Measurements from ENCODE around the gene IGSF6. TPM values are rescaled to one million over a fixed set of nuclear protein-coding genes. Genes with fewer than 3 reads are reported as not detected.

Gene IGSF6
- polyA plus RNA-seq, 2 of the 4 experiments (the other 2 are of a cell fraction), result not detected

DNA sequence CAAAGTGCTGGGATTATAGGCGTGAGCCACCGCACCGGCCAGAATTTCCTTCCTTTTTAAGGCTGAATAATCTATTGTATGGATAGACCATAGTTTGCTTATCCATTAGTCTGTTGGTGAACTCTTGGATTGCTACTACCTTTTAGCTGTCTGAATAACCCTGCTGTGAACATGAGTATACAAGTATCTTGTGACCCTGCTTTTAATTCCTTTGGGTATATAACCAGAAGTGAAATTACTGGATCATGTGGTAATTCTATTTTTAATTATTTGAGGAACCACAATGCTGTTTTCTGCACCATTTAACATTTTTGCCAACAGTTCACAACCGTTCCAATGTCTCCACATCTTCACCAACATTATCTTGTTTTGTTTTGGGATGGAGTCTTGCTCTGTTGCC lies 6.7 kb upstream of the IGSF6 start (continued):
- TF ChIP-seq JUNB (IDR thresholded peaks at IDR 0.05), result no peak
- no peak for TF ChIP-seq PHF8 (IDR thresholded peaks at IDR 0.05; ENCODE audit: borderline replicate concordance, low read depth)
- TF ChIP-seq RAD21 (conservative IDR thresholded peaks at IDR 0.05 in 1 of 2, IDR thresholded peaks at IDR 0.05 in 1 of 2), result no peak
- TF ChIP-seq TP53 (CRISPR knock-in tag; IDR thresholded peaks at IDR 0.05), result no peak
- no peak for TF ChIP-seq BHLHE40 (IDR thresholded peaks at IDR 0.05; ENCODE audit: low read depth, low read length)
- no peak for TF ChIP-seq NR3C1 (IDR thresholded peaks at IDR 0.05)
- no peak for TF ChIP-seq EHMT2 (IDR thresholded peaks at IDR 0.05; ENCODE audit: low read depth)

DNA sequence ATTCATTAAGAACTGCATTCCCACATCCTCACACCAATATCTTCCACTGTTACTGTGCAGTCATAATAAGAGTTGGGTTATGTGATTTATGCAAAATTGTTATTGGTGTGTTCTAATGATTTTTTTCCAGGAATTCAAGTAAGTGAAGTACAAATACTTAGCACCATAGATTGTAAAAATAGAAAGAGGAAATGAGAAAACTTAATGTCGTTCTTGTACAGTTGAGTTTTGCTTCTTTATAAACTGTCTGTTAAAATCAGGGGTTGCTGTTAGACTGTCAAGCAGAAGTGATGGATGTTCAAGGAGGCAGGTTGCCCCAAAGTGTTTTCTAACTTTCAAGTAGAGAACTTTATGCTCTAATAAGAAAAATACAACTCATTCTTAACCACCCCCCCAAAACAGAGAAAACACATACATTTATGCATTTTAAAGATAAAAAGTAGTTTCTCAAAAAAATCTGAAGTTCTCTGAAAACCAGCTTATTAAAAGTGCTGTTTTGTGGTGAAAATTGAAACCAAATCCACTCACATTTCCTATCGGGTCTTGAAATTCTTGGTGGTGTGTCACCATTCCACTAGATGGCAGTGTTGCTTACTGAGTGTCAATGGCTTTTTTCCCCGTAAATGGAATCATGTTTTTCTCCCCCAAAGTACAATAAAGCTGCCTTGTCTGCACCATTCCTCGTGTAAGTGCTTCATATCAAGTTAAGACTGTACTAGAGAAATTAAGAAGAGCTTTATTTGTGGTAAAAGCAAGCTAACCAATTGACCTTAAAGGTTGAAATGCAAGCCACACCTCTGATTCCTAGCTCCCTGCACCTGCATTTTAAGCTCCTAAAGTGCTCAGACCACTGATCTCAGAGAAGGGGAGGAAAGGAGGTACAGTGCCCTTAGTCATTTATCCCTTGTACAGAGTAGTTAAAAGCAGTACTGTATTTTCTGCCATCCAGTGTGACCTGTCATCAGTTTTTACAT lies 4.7 kb upstream of the IGSF6 start:
- peak; percentile 59 for FAIRE-seq
- peak overlapping the region; percentile 24; the same call in 2 of the 3 replicates for H3K4me2 ChIP-seq
- peak; percentile 56 to 62; a peak in 5 of 6 replicates for ATAC-seq
- 0 out of 3 replicates have a peak, but pooled peaks cover 3% of the 10 kb centered on the region for H3K4me1 ChIP-seq
- no peaks in the 10 kb centered on the region for H3K9me3 ChIP-seq
- ChIA-PET CTCF (interaction anchor here (0.5 to 6.5 kb wide), 47 partner anchors 10 to 1368 kb away, joined by 3 to 85 read pairs (median 3); no protein-coding TSS in a partner anchor), POLR2A (interaction anchor here (1.0 kb wide), 1 partner anchor 145 kb away, joined by 3 read pairs; no protein-coding TSS in a partner anchor)
- peak; percentile 60 to 74 for DNase-seq (ENCODE audit: low read depth in 1 of 2, low spot score in 1 of 2)
- 6% methylated on average over 4 of the region's 4 CpGs for WGBS (ENCODE audit: missing lambda C conversion rate)
- TF ChIP-seq HOXB5 (CRISPR knock-in tag; IDR thresholded peaks at IDR 0.05), result no peak
- TF ChIP-seq HOXB13 (CRISPR knock-in tag; IDR thresholded peaks at IDR 0.05; ENCODE audit: low read depth), result no peak
- no peak for TF ChIP-seq MYC (IDR thresholded peaks at IDR 0.05; ENCODE audit: borderline replicate concordance, low read length)
- no peak for TF ChIP-seq HDAC2 (IDR thresholded peaks at IDR 0.05)
- no peak for TF ChIP-seq ELK1 (IDR thresholded peaks at IDR 0.05; ENCODE audit: low read depth, low read length)
- TF ChIP-seq POLR2AphosphoS2 (conservative IDR thresholded peaks at IDR 0.05; ENCODE audit: low read length), result no peak
- no peak for TF ChIP-seq KDM5A (IDR thresholded peaks at IDR 0.05)
- TF ChIP-seq NPAS2 (CRISPR knock-in tag; IDR thresholded peaks at IDR 0.05; ENCODE audit: borderline replicate concordance), result no peak
- no peak for TF ChIP-seq TP53 (CRISPR knock-in tag; IDR thresholded peaks at IDR 0.05)
- TF ChIP-seq BHLHE40 (IDR thresholded peaks at IDR 0.05; ENCODE audit: low read depth, low read length), result no peak
- no peak for TF ChIP-seq EP300 (IDR thresholded peaks at IDR 0.05)
- TF ChIP-seq SMC3 (IDR thresholded peaks at IDR 0.05), result peak; percentile 67
- TF ChIP-seq CTCF (IDR thresholded peaks at IDR 0.05), result peak; percentile 95
- no peak for TF ChIP-seq GATA3 (IDR thresholded peaks at IDR 0.05; ENCODE audit: borderline replicate concordance)
- no peak for TF ChIP-seq PBX3 (IDR thresholded peaks at IDR 0.05)
- TF ChIP-seq RAD21 (conservative IDR thresholded peaks at IDR 0.05 in 1 of 2, IDR thresholded peaks at IDR 0.05 in 1 of 2), result peak; percentile 74 to 77
- TF ChIP-seq MAZ (IDR thresholded peaks at IDR 0.05; ENCODE audit: borderline replicate concordance, low read depth, low read length), result no peak
- no peak for TF ChIP-seq ZFP36 (IDR thresholded peaks at IDR 0.05; ENCODE audit: borderline replicate concordance, partially characterized antibody)
- TF ChIP-seq, protein P1, sequence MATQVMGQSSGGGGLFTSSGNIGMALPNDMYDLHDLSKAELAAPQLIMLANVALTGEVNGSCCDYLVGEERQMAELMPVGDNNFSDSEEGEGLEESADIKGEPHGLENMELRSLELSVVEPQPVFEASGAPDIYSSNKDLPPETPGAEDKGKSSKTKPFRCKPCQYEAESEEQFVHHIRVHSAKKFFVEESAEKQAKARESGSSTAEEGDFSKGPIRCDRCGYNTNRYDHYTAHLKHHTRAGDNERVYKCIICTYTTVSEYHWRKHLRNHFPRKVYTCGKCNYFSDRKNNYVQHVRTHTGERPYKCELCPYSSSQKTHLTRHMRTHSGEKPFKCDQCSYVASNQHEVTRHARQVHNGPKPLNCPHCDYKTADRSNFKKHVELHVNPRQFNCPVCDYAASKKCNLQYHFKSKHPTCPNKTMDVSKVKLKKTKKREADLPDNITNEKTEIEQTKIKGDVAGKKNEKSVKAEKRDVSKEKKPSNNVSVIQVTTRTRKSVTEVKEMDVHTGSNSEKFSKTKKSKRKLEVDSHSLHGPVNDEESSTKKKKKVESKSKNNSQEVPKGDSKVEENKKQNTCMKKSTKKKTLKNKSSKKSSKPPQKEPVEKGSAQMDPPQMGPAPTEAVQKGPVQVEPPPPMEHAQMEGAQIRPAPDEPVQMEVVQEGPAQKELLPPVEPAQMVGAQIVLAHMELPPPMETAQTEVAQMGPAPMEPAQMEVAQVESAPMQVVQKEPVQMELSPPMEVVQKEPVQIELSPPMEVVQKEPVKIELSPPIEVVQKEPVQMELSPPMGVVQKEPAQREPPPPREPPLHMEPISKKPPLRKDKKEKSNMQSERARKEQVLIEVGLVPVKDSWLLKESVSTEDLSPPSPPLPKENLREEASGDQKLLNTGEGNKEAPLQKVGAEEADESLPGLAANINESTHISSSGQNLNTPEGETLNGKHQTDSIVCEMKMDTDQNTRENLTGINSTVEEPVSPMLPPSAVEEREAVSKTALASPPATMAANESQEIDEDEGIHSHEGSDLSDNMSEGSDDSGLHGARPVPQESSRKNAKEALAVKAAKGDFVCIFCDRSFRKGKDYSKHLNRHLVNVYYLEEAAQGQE (IDR thresholded peaks at IDR 0.05), result no peak
- TF ChIP-seq FOSL2 (IDR thresholded peaks at IDR 0.05), result no peak
- no peak for TF ChIP-seq FOSL2 (CRISPR knock-in tag; IDR thresholded peaks at IDR 0.05)
- TF ChIP-seq RCOR1 (IDR thresholded peaks at IDR 0.05; ENCODE audit: low read depth, low read length), result no peak
- H3K4me3 ChIP-seq, result no peak overlapping the region
- no peak overlapping the region for H3K27ac ChIP-seq
